ENCODE data around the gene HSD17B11. TPM values are rescaled to one million over a fixed set of nuclear protein-coding genes. Genes with fewer than 3 reads are reported as not detected.

The HSD17B11 gene
- total RNA-seq, 1 experiment from 2014 or later = 14.0 TPM

DNA sequence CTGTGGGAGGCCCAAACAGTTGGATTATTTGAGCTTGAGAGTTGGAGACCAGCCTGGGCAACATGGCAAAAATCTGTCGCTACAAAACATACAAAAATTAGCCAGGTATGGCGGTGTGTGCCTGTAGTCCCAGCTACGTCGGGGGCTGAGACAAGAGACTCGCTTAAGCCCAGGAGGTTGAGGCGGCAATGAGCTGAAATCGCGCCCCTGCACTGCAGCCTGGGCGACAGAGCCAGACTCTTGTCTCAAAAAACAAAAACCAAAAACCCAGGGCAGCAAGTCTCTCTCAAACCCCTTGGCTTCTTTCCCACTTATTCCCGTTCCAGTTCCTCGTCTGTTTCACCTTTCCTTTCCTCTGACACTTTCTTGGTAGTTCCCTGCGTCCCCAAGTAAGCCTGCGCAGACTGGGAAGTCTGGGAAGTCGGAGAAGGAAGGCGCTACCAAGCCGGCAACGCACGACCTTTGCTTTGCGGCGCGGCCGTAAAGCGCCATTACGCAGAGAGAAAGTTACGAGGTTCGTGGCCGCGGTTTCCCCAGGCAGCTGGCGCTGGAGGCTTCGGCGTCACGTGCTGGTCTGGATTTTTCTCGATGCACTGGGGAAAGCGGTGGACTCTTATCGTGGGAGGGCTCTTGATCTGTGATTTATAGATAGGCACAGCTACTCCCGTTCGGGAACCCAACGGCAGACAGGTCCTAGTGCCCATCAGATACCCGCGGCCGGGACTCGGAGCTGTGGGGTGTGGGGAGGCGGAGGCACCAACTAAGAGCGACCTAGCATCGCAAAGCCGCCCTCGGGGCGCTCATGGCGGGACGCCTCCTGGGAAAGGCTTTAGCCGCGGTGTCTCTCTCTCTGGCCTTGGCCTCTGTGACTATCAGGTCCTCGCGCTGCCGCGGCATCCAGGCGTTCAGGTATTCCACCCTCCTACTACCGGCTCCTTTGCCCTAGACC, 31.4 kb upstream of the HSD17B11 start, which contains the start of gene NUDT9 (continued):
- TF ChIP-seq, protein P1, sequence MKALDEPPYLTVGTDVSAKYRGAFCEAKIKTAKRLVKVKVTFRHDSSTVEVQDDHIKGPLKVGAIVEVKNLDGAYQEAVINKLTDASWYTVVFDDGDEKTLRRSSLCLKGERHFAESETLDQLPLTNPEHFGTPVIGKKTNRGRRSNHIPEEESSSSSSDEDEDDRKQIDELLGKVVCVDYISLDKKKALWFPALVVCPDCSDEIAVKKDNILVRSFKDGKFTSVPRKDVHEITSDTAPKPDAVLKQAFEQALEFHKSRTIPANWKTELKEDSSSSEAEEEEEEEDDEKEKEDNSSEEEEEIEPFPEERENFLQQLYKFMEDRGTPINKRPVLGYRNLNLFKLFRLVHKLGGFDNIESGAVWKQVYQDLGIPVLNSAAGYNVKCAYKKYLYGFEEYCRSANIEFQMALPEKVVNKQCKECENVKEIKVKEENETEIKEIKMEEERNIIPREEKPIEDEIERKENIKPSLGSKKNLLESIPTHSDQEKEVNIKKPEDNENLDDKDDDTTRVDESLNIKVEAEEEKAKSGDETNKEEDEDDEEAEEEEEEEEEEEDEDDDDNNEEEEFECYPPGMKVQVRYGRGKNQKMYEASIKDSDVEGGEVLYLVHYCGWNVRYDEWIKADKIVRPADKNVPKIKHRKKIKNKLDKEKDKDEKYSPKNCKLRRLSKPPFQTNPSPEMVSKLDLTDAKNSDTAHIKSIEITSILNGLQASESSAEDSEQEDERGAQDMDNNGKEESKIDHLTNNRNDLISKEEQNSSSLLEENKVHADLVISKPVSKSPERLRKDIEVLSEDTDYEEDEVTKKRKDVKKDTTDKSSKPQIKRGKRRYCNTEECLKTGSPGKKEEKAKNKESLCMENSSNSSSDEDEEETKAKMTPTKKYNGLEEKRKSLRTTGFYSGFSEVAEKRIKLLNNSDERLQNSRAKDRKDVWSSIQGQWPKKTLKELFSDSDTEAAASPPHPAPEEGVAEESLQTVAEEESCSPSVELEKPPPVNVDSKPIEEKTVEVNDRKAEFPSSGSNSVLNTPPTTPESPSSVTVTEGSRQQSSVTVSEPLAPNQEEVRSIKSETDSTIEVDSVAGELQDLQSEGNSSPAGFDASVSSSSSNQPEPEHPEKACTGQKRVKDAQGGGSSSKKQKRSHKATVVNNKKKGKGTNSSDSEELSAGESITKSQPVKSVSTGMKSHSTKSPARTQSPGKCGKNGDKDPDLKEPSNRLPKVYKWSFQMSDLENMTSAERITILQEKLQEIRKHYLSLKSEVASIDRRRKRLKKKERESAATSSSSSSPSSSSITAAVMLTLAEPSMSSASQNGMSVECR (CRISPR knock-in tag; IDR thresholded peaks at IDR 0.05; ENCODE audit: borderline replicate concordance) = peak; percentile 77; the same call in 1 of the 2 replicates
- TF ChIP-seq GABPB1 (CRISPR knock-in tag; IDR thresholded peaks at IDR 0.05) (peak; percentile 35; the same call in 1 of the 2 replicates), SP1 (CRISPR knock-in tag; conservative IDR thresholded peaks at IDR 0.05) (peak; percentile 48; the same call in 1 of the 2 replicates), ELF4 (CRISPR knock-in tag; IDR thresholded peaks at IDR 0.05; ENCODE audit: low read depth) (no peak), FOXK1 (CRISPR knock-in tag; IDR thresholded peaks at IDR 0.05) (peak; percentile 79), NR2C2 (CRISPR knock-in tag; IDR thresholded peaks at IDR 0.05) (no peak), PRRX2 (CRISPR knock-in tag; IDR thresholded peaks at IDR 0.05) (no peak), ZBTB21 (CRISPR knock-in tag; IDR thresholded peaks at IDR 0.05; ENCODE audit: borderline replicate concordance) (peak; percentile 87; the same call in 1 of the 2 replicates), FOXP1 (CRISPR knock-in tag; IDR thresholded peaks at IDR 0.05; ENCODE audit: borderline replicate concordance) (peak; percentile 66; the same call in 1 of the 2 replicates), HMGA2 (CRISPR knock-in tag; IDR thresholded peaks at IDR 0.05) (no peak), EMX1 (CRISPR knock-in tag; IDR thresholded peaks at IDR 0.05) (no peak), ETV6 (CRISPR knock-in tag; IDR thresholded peaks at IDR 0.05) (peak; percentile 83; the same call in 1 of the 2 replicates), TP53 (CRISPR knock-in tag; IDR thresholded peaks at IDR 0.05) (no peak)
- TF ChIP-seq, protein P2, sequence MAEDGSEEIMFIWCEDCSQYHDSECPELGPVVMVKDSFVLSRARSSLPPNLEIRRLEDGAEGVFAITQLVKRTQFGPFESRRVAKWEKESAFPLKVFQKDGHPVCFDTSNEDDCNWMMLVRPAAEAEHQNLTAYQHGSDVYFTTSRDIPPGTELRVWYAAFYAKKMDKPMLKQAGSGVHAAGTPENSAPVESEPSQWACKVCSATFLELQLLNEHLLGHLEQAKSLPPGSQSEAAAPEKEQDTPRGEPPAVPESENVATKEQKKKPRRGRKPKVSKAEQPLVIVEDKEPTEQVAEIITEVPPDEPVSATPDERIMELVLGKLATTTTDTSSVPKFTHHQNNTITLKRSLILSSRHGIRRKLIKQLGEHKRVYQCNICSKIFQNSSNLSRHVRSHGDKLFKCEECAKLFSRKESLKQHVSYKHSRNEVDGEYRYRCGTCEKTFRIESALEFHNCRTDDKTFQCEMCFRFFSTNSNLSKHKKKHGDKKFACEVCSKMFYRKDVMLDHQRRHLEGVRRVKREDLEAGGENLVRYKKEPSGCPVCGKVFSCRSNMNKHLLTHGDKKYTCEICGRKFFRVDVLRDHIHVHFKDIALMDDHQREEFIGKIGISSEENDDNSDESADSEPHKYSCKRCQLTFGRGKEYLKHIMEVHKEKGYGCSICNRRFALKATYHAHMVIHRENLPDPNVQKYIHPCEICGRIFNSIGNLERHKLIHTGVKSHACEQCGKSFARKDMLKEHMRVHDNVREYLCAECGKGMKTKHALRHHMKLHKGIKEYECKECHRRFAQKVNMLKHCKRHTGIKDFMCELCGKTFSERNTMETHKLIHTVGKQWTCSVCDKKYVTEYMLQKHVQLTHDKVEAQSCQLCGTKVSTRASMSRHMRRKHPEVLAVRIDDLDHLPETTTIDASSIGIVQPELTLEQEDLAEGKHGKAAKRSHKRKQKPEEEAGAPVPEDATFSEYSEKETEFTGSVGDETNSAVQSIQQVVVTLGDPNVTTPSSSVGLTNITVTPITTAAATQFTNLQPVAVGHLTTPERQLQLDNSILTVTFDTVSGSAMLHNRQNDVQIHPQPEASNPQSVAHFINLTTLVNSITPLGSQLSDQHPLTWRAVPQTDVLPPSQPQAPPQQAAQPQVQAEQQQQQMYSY (CRISPR knock-in tag; IDR thresholded peaks at IDR 0.05) = no peak; the same call in 1 of the 2 replicates
- TF ChIP-seq, protein P3, sequence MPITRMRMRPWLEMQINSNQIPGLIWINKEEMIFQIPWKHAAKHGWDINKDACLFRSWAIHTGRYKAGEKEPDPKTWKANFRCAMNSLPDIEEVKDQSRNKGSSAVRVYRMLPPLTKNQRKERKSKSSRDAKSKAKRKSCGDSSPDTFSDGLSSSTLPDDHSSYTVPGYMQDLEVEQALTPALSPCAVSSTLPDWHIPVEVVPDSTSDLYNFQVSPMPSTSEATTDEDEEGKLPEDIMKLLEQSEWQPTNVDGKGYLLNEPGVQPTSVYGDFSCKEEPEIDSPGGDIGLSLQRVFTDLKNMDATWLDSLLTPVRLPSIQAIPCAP (CRISPR knock-in tag; IDR thresholded peaks at IDR 0.05) = 0 out of 2 replicates have a peak, but pooled peaks have one; percentile 20
- TF ChIP-seq, protein P4, sequence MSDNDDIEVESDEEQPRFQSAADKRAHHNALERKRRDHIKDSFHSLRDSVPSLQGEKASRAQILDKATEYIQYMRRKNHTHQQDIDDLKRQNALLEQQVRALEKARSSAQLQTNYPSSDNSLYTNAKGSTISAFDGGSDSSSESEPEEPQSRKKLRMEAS (CRISPR knock-in tag; IDR thresholded peaks at IDR 0.05) = peak; percentile 96
- TF ChIP-seq, protein P5, sequence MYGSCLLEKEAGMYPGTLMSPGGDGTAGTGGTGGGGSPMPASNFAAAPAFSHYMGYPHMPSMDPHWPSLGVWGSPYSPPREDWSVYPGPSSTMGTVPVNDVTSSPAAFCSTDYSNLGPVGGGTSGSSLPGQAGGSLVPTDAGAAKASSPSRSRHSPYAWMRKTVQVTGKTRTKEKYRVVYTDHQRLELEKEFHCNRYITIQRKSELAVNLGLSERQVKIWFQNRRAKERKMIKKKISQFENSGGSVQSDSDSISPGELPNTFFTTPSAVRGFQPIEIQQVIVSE (CRISPR knock-in tag; IDR thresholded peaks at IDR 0.05; ENCODE audit: borderline replicate concordance) = no peak
- TF ChIP-seq, protein P6, sequence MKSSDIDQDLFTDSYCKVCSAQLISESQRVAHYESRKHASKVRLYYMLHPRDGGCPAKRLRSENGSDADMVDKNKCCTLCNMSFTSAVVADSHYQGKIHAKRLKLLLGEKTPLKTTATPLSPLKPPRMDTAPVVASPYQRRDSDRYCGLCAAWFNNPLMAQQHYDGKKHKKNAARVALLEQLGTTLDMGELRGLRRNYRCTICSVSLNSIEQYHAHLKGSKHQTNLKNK (CRISPR knock-in tag; IDR thresholded peaks at IDR 0.05) = no peak
- TF ChIP-seq, protein P7, sequence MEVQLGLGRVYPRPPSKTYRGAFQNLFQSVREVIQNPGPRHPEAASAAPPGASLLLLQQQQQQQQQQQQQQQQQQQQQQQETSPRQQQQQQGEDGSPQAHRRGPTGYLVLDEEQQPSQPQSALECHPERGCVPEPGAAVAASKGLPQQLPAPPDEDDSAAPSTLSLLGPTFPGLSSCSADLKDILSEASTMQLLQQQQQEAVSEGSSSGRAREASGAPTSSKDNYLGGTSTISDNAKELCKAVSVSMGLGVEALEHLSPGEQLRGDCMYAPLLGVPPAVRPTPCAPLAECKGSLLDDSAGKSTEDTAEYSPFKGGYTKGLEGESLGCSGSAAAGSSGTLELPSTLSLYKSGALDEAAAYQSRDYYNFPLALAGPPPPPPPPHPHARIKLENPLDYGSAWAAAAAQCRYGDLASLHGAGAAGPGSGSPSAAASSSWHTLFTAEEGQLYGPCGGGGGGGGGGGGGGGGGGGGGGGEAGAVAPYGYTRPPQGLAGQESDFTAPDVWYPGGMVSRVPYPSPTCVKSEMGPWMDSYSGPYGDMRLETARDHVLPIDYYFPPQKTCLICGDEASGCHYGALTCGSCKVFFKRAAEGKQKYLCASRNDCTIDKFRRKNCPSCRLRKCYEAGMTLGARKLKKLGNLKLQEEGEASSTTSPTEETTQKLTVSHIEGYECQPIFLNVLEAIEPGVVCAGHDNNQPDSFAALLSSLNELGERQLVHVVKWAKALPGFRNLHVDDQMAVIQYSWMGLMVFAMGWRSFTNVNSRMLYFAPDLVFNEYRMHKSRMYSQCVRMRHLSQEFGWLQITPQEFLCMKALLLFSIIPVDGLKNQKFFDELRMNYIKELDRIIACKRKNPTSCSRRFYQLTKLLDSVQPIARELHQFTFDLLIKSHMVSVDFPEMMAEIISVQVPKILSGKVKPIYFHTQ (CRISPR knock-in tag; IDR thresholded peaks at IDR 0.05) = no peak
- TF ChIP-seq, protein P8, sequence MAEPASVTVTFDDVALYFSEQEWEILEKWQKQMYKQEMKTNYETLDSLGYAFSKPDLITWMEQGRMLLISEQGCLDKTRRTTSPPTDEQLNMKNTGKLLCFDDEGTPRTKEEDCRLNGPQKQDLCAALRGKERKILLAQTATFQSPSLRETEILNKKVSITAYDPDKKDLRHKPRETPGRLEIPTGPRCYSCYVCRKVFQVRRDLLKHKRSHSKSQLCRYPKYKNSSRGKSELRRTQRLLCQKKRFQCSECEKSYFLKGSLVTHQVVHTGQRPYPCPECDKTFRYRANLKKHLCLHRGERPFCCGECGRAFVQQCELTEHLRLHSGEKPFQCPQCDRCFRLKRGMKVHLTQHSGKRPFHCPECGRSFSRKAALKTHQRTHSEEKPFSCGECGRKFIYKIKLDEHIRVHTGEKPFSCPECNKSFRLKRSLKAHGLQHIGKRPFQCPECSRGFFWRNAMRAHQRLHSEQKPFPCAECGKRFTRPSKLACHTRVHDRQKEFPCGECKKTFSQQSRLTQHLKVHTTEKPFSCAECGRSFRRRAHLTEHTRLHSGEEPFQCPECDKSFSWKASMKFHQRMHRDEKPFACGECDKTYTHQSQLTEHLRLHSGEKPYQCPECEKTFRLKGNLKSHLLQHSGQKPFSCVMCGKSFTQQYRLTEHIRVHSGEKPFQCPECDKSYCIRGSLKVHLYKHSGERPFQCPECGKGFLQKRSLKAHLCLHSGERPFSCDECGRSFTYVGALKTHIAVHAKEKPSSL (CRISPR knock-in tag; conservative IDR thresholded peaks at IDR 0.05) = no peak
- TF ChIP-seq, protein P9, sequence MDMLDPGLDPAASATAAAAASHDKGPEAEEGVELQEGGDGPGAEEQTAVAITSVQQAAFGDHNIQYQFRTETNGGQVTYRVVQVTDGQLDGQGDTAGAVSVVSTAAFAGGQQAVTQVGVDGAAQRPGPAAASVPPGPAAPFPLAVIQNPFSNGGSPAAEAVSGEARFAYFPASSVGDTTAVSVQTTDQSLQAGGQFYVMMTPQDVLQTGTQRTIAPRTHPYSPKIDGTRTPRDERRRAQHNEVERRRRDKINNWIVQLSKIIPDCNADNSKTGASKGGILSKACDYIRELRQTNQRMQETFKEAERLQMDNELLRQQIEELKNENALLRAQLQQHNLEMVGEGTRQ (CRISPR knock-in tag; IDR thresholded peaks at IDR 0.05) = peak; percentile 91
